A673 (cell line): ENCODE results near the gene CRK.

Experiments
- CTCF ChIP-seq: fragments of 300-800, 200-600 bp; sonication (generic); conservative IDR thresholded peaks from 2 replicates; pipeline ENCODE4 v1.5.1; 2017; ENCODE audit warnings: low read depth, mild to moderate bottlenecking, antibody characterized with exemption, low read length, moderate library complexity, mixed read lengths
- EZH2 ChIP-seq: fragments of 200-600 bp; sonication (generic); IDR thresholded peaks from 2 replicates; pipeline ENCODE4 v1.6.1; 2017; ENCODE audit warnings: borderline replicate concordance, low read depth, mild to moderate bottlenecking, mixed read lengths, antibody characterized with exemption, low read length; ENCODE audit not compliant: poor library complexity, severe bottlenecking

- TF ChIP-seq CTCF (no peak), EZH2 (no peak)
Measured at GRCh38 chr17:1434150-1434549, 21.9 kb downstream of the CRK start.
